Renal cortical epithelial cell (primary cell): Measurements from ENCODE around the gene PACSIN2. TPM values are rescaled to one million over a fixed set of nuclear protein-coding genes. Genes with fewer than 3 reads are reported as not detected.
"Not testable (repeated sequence)": the region's sequence is repeated elsewhere in the genome, so short reads cannot be mapped to it uniquely, and the experiment has no call there.

ENCODE experiments used
- DNase-seq: peaks from one replicate; pipeline ENCODE4 v3.0.0-alpha.2; 2011; ENCODE audit warnings: low read depth
- total RNA-seq: library from RNA; depleted of rRNA; stranded (reverse); fragments of >200 nt; gene quantifications from 2 replicates; pipeline ENCODE4 v1.2.3, GENCODE V29; 2014

PACSIN2 gene
- total RNA-seq, 1 donor from 2014 or later: 129 TPM

GRCh38 chr22:42992886-42993479 lies 22.0 kb downstream of the PACSIN2 start:
- DNase-seq: no peak

- no peak for DNase-seq
Measured at GRCh38 chr22:42992092-42992491, 22.9 kb downstream of the PACSIN2 start.

GRCh38 chr22:42991010-42991651 lies 23.8 kb downstream of the PACSIN2 start:
- peak; percentile 86 for DNase-seq

DNA sequence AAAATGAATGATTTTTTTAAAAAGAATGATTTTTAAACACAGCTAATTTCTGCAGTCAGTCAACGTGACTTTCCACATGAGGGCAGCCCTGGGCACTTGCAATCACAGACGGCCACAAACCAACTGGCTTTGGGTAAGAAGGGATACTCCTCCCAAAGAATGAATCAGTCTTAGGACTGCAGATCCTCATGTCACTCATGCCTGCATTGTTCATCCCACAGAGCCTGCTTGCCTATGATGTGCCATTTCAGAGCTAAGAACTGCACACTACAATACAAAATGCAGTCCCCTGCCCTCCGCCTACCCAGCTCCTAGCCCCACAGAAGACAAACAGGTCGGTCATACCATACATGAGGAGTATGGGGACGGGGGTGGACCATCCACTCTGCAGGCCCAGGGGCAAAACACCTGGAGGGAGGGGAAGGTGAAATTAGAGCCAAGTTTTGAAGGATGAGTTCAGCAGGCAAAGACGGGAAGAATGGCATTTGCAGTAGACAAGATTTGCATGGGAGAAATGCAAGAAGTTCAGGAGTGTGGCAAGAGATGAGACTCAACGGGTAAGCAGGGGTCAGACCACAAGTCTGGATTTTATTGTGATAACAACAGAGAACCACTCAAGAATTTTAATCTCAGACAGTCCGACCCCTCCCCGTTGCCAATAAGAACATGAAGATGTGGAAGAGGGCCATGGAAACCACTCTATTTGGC lies 24.7 kb downstream of the PACSIN2 start:
- DNase-seq: peak; percentile 91

- no peak for DNase-seq
Measured at GRCh38 chr22:42986115-42986514, 28.8 kb downstream of the PACSIN2 start.

DNA sequence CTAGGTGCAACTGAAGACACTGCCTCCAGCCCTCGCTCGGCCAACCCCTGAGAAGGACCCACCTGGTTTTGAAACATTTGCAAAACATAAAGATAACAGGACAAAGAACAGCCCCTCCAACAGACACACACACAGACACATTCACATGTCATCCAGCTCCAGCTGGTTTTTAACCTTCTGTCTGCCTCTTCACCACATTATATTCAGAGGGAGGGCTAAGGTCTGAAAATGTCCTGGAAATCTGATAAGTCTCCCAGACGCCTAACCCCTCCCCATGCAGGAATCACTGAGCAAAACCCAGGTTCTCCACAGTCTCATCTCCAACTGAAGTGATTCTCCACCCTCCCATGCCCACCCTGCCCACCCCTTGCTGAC lies 29.4 kb downstream of the PACSIN2 start:
- no peak for DNase-seq

- DNase-seq: no peak
Measured at GRCh38 chr22:42984814-42985530, 30.0 kb downstream of the PACSIN2 start.

GRCh38 chr22:42984397-42984796 lies 30.6 kb downstream of the PACSIN2 start:
- DNase-seq: no peak

- DNase-seq: no peak
Measured at GRCh38 chr22:42983470-42983869, 31.5 kb downstream of the PACSIN2 start.

- no peak for DNase-seq
Measured at GRCh38 chr22:42979606-42980005, 35.3 kb downstream of the PACSIN2 start.

DNA sequence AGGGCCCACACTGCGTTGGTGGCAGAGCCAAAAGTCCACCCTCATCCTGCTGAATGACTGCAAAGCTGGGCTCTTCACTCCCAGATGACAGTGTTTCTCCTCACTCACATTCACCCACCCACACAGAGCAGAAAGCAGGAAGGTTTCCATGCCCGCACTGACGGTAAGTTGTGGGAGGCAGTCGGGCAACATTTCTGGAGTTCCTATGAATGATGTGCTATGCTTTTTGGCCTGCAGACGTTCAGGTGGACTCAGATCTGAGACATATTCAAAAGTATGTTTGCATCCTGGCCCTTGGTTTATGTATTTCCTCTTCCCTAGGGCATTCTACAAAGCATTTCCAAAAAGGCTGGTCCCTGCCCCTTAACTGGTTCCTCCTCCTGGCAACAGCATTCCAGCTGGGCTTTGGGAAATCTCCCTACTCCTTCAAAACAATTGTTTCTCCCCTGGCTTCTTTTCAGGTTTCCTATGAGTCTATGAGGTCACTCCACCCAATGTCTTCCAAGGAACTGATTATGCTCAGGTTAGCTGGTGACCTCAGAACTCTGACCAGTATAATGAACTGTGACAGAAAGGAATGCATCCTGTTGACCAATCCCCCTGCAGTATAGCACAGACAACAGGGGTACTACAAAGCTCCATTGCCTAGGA lies 36.4 kb downstream of the PACSIN2 start:
- peak; percentile 80 for DNase-seq

- DNase-seq: no peak
Measured at GRCh38 chr22:42977569-42977968, 37.4 kb downstream of the PACSIN2 start.

GRCh38 chr22:42976217-42976933 lies 38.6 kb downstream of the PACSIN2 start:
- no peak for DNase-seq

DNA sequence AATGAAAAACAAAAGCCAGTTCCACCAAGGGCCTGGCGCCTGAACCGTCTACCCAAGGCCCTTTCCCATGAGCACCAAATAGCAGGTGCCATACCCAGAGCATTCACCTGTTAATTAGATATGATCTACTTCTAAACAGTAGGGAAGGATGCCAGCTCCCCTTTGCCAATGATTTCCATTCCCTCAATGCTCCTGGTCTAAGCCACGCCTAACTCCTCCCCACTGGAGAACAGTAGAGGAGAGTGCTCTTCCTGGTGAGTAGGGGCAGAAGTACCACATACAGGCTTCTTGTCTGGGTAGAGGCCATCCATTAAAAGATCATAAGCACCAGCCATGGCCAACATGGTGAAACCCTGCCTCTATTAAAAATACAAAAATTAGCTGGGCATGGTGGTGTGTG lies 40.7 kb downstream of the PACSIN2 start:
- DNase-seq: no peak

GRCh38 chr22:42973536-42973881 lies 41.4 kb downstream of the PACSIN2 start:
- DNase-seq: no peak

- no peak for DNase-seq
Measured at GRCh38 chr22:42972649-42973535, 42.1 kb downstream of the PACSIN2 start.

DNA sequence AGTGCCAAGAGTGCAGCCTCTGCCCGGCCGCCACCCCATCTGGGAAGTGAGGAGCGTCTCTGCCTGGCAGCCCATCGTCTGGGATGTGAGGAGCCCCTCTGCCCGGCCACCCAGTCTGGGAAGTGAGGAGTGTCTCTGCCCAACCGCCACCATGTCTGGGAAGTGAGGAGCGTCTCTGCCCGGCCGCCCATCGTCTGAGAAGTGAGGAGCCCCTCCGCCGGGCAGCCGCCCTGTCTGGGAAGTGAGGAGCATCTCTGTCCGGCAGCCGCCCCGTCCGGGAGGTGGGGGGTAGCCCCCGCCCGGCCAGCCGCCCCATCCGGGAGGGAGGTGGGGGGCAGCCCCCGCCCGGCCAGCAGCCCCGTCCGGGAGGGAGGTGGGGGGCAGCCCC lies 43.5 kb downstream of the PACSIN2 start:
- DNase-seq: not testable (repeated sequence)

- peak; percentile 56 for DNase-seq
Measured at GRCh38 chr22:42970029-42970428, 44.9 kb downstream of the PACSIN2 start.

DNA sequence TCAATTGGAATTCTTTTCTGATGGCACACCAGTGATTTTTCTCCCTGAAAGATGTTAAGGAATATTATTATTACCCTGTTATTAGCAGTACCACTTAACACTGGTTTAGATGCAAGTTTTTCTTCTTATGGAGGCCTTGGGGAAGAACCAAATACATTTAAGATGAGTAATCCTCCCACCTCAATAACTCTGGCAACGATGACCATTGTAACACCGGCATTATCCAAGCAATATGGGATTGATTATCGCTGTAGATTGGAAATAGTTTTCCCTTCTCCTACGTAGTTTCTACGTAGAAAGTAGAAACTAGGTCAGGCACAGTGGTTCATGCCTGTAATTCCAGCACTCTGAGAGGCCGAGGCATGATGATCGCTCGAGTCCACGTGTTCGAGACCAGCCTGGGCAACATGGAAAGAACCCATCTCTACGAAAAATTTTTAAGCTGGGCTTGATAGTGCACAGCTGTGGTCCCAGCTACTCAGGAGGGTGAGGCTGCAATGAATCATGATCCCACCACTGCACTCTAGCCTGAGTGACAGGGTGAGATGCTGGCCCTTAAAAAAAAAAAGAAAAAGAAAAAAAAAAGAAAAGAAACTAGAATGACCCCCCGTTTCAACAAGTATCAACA lies 45.5 kb downstream of the PACSIN2 start:
- DNase-seq: peak; percentile 42

DNA sequence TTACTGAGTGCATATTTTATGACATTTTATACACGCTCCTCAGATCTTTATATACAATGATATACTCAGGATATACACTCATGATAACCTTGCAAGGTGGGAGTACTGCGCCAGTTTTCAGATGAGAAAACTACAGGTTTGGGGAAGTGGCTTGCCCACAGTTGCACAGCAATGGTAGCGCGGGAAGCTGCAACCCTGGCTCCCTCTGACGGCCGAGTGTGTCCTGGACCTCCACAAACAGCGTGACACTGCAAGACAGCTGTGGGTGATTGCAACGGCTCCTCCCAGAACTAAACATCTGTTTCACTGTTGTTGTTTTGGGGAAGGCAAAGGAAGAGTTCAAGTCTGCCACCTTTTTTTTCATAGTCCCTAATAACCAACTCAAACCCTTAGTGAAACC lies 47.0 kb downstream of the PACSIN2 start:
- DNase-seq: no peak
